GM23248 (cell line): ENCODE results near the gene VEGFC. TPM values are rescaled to one million over a fixed set of nuclear protein-coding genes. Genes with fewer than 3 reads are reported as not detected.

Source experiments
- DNase-seq: peaks from one replicate; pipeline ENCODE4 v3.0.0-alpha.2; 2015
- H2AFZ ChIP-seq: fragments of 200-600 bp; sonication (generic); 2 replicates; pipeline ENCODE4 v1.6.1; 2016; ENCODE audit warnings: antibody characterized with exemption
- H3F3A ChIP-seq: fragments of 200-600 bp; sonication (generic); 2 replicates; pipeline ENCODE4 v1.6.1; 2016; ENCODE audit warnings: mild to moderate bottlenecking, antibody characterized with exemption, mixed run types; ENCODE audit not compliant: insufficient read depth
- H3K27ac ChIP-seq: fragments of 200-600 bp; sonication (generic); 2 replicates; pipeline ENCODE4 v1.5.1; 2016; ENCODE audit warnings: mild to moderate bottlenecking
- H3K27me3 ChIP-seq: fragments of 200-600 bp; sonication (generic); replicated peaks from 2 replicates; pipeline ENCODE4 v1.6.1; 2016; ENCODE audit warnings: mild to moderate bottlenecking; ENCODE audit not compliant: insufficient read depth
- H3K36me3 ChIP-seq: fragments of 200-600 bp; sonication (generic); 2 replicates; pipeline ENCODE4 v1.6.1; 2016; ENCODE audit warnings: low read depth, mild to moderate bottlenecking
- H3K4me1 ChIP-seq: fragments of 200-600 bp; sonication (generic); 2 replicates; pipeline ENCODE4 v1.6.1; 2016; ENCODE audit warnings: mild to moderate bottlenecking; ENCODE audit not compliant: insufficient read depth
- H3K4me2 ChIP-seq: fragments of 200-600 bp; sonication (generic); one replicate; pipeline ENCODE4 v1.6.1; 2016; ENCODE audit warnings: mild to moderate bottlenecking; ENCODE audit not compliant: unreplicated experiment
- H3K4me3 ChIP-seq: fragments of 200-600 bp; sonication (generic); 2 replicates; pipeline ENCODE4 v1.5.1; 2016; ENCODE audit warnings: mild to moderate bottlenecking
- H3K79me2 ChIP-seq: fragments of 200-600 bp; sonication (generic); 2 replicates; pipeline ENCODE4 v1.6.1; 2016; ENCODE audit warnings: mild to moderate bottlenecking; ENCODE audit not compliant: insufficient read depth
- H3K9ac ChIP-seq: fragments of 200-600 bp; sonication (generic); 2 replicates; pipeline ENCODE4 v1.6.1; 2016; ENCODE audit warnings: mild to moderate bottlenecking
- H3K9me2 ChIP-seq: fragments of 200-600 bp; sonication (generic); 2 replicates; pipeline ENCODE4 v1.6.1; 2016; ENCODE audit warnings: mixed run types, mild to moderate bottlenecking, moderate library complexity; ENCODE audit not compliant: insufficient read depth
- H3K9me3 ChIP-seq: fragments of 200-600 bp; sonication (generic); one replicate; pipeline ENCODE4 v1.6.1; 2017; ENCODE audit warnings: low read depth
- H4K20me1 ChIP-seq: fragments of 200-600 bp; sonication (generic); 2 replicates; pipeline ENCODE4 v1.6.0; 2016; ENCODE audit not compliant: insufficient read depth
- EZH2 ChIP-seq: fragments of 200-600 bp; sonication (generic); IDR thresholded peaks from 2 replicates; pipeline ENCODE4 v1.6.1; 2018; ENCODE audit warnings: antibody characterized with exemption, mild to moderate bottlenecking; ENCODE audit not compliant: insufficient read depth, poor library complexity, severe bottlenecking
- EZH2phosphoT487 ChIP-seq: fragments of 200-600 bp; sonication (generic); IDR thresholded peaks from 2 replicates; pipeline ENCODE4 v1.6.1; 2018; ENCODE audit warnings: antibody characterized with exemption, moderate library complexity, mild to moderate bottlenecking, low read depth; ENCODE audit not compliant: insufficient read depth
- WGBS, 2 experiments: methylation state at CpG; one replicate each; pipeline ENCODE4 v1.1.6; 2015 to 2017; ENCODE audit warnings: low lambda C conversion rate in 2 of 2, low coverage in 1 of 2; ENCODE audit errors: missing lambda C conversion rate in 2 of 2; 5-methylcytosine and 5-hydroxymethylcytosine counted together
- in situ Hi-C: fragments of 300-500 bp; cut with MboI; formaldehyde crosslinking; loops from 2 replicates; pipeline ENCODE4 v1.15.0; 2020
- polyA plus RNA-seq: library from polyadenylated mRNA; unstranded; fragments of >200 nt; fragmentation: Nextera tagmentation; extraction: Ambion mirVana; gene quantifications from 2 replicates; pipeline ENCODE4 v1.2.1, GENCODE V29; 2016
- total RNA-seq: library from RNA; depleted of rRNA; stranded (reverse); fragments of >200 nt; shearing (Covaris generic); gene quantifications from 2 replicates; pipeline ENCODE4 v1.2.3, GENCODE V29; 2014

The VEGFC gene
- total and polyA plus RNA-seq, 2 experiments from 2014 or later: 21.7 to 56.3 TPM

DNA sequence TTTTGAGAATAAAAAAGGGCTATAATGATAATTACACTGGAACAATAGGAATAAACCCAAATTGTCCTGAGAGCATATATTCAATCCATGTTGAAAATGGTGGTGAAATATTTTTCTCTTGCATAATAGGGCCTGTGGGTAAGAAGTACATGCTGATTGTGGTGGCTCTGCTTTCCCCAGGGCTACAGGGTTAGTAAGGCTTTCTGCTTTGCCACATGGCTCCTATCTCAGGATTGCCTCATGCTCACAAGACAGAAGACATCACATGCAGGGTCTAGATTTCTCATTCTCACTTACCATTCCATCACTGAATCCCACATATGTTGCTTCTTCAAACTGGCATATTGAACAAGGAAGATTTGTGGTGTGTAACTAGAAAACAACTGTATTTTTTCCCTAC, 12.4 kb upstream of the VEGFC start:
- Histone ChIP-seq H3K9me3 (no peaks in the 10 kb centered on the region), H3K79me2 (no peaks in the 10 kb centered on the region), H3K9me2 (no peaks in the 10 kb centered on the region), H3K9ac (0 out of 2 replicates have a peak overlapping the region, but pooled peaks have one; percentile 17), H3F3A (peaks cover 7% of the 10 kb centered on the region; the same call in 1 of the 2 replicates), H3K27ac (peak overlapping the region; percentile 29; the same call in 1 of the 2 replicates), H2AFZ (0 out of 2 replicates have a peak overlapping the region, but pooled peaks have one; percentile 26), H3K4me2 (no peak overlapping the region), H3K4me1 (peaks cover 13% of the 10 kb centered on the region), H3K4me3 (no peak overlapping the region), H4K20me1 (no peaks in the 10 kb centered on the region), H3K27me3 (no peaks in the 10 kb centered on the region), H3K36me3 (no peaks in the 10 kb centered on the region)
- no peak for TF ChIP-seq EZH2
- TF ChIP-seq EZH2phosphoT487: no peak
- DNase-seq: peak; percentile 63
- in situ Hi-C loops: no loop called here

GRCh38 chr4:176800891-176801534, 8.3 kb upstream of the VEGFC start:
- H3K4me3 ChIP-seq: no peak overlapping the region
- TF ChIP-seq EZH2phosphoT487 (no peak), EZH2 (no peak)
- in situ Hi-C loops: no loop called here
- no peaks in the 10 kb centered on the region for H3K27me3 ChIP-seq
- H3K4me1 ChIP-seq: peaks cover 13% of the 10 kb centered on the region
- no peaks in the 10 kb centered on the region for H3K36me3 ChIP-seq
- H3F3A ChIP-seq: peaks cover 7% of the 10 kb centered on the region; the same call in 1 of the 2 replicates
- H3K27ac ChIP-seq: peak overlapping the region; percentile 30; the same call in 1 of the 2 replicates
- H2AFZ ChIP-seq: 0 out of 2 replicates have a peak overlapping the region, but pooled peaks have one; percentile 11
- no peaks in the 10 kb centered on the region for H3K9me2 ChIP-seq
- H3K9ac ChIP-seq: no peak overlapping the region
- no peaks in the 10 kb centered on the region for H4K20me1 ChIP-seq
- 0% methylated on average over 2 of the region's 2 CpGs for WGBS, 2 experiments
- DNase-seq: peak; percentile 64
- no peaks in the 10 kb centered on the region for H3K79me2 ChIP-seq
- H3K4me2 ChIP-seq: peak overlapping the region; percentile 19
- no peaks in the 10 kb centered on the region for H3K9me3 ChIP-seq

DNA sequence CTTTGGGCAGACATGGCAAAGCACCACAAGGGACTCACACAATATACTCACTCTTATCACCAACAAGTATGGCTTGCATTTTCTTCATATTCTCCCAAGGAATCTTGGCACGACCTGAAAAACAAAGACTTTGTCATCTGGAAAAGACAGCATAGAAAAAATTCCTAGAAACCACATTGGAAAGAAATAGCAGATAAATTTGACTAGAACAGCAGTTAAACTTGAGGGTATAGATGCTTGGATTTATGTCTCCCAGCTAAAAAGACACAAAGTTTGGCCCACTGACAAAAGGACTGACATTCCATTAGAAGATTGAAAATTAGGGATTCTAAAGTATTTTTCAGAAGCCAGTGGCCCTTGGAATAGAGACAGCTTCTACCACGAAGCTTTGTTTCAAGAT, 6.9 kb upstream of the VEGFC start:
- no peak for DNase-seq
- H2AFZ ChIP-seq: no peak overlapping the region
- H3F3A ChIP-seq: peaks cover 15% of the 10 kb centered on the region
- H3K27ac ChIP-seq: no peak overlapping the region
- H3K4me1 ChIP-seq: peaks cover 17% of the 10 kb centered on the region
- no peak overlapping the region for H3K4me3 ChIP-seq
- no peaks in the 10 kb centered on the region for H4K20me1 ChIP-seq
- no peaks in the 10 kb centered on the region; the same call in 1 of the 2 replicates for H3K79me2 ChIP-seq
- WGBS, 2 experiments: 76 to 84% methylated on average over 2 of the region's 2 CpGs
- H3K36me3 ChIP-seq: no peaks in the 10 kb centered on the region
- H3K4me2 ChIP-seq: no peak overlapping the region
- H3K27me3 ChIP-seq: no peaks in the 10 kb centered on the region
- in situ Hi-C loops: loop anchor here (25.0 kb wide), 2 partner anchors 238 to 538 kb away; no protein-coding TSS in a partner anchor
- H3K9me2 ChIP-seq: no peaks in the 10 kb centered on the region
- TF ChIP-seq EZH2: no peak
- TF ChIP-seq EZH2phosphoT487: no peak
- no peak overlapping the region for H3K9ac ChIP-seq
- no peaks in the 10 kb centered on the region for H3K9me3 ChIP-seq

GRCh38 chr4:176798540-176798939, 5.8 kb upstream of the VEGFC start:
- in situ Hi-C loops: loop anchor here (25.0 kb wide), 2 partner anchors 239 to 539 kb away; no protein-coding TSS in a partner anchor

More at GRCh38 chr4:176798540-176798939, 5.8 kb upstream of the VEGFC start:
- WGBS, 2 experiments: 95 to 100% methylated on average over 1 of the region's 1 CpG
- H3K4me1 ChIP-seq: peaks cover 27% of the 10 kb centered on the region
- no peak overlapping the region for H3K9ac ChIP-seq
- no peaks in the 10 kb centered on the region for H4K20me1 ChIP-seq
- no peaks in the 10 kb centered on the region for H3K27me3 ChIP-seq
- peaks cover 24% of the 10 kb centered on the region for H3F3A ChIP-seq
- no peak overlapping the region for H2AFZ ChIP-seq
- H3K79me2 ChIP-seq: no peaks in the 10 kb centered on the region; the same call in 1 of the 2 replicates
- H3K9me3 ChIP-seq: no peaks in the 10 kb centered on the region
- H3K4me3 ChIP-seq: no peak overlapping the region
- no peaks in the 10 kb centered on the region for H3K9me2 ChIP-seq
- no peak overlapping the region for H3K27ac ChIP-seq
- no peak for DNase-seq
- no peaks in the 10 kb centered on the region for H3K36me3 ChIP-seq
- H3K4me2 ChIP-seq: no peak overlapping the region
- TF ChIP-seq EZH2 (no peak), EZH2phosphoT487 (no peak)
